Daoy (cell line): Measurements from ENCODE around the gene ADAMTS7. TPM values are rescaled to one million over a fixed set of nuclear protein-coding genes. Genes with fewer than 3 reads are reported as not detected.
"Not testable (repeated sequence)": the region's sequence is repeated elsewhere in the genome, so short reads cannot be mapped to it uniquely, and the experiment has no call there.

Experiments used
- DNase-seq: peaks from one replicate; pipeline ENCODE4 v3.0.0-alpha.2; 2015; ENCODE audit warnings: low read depth
- total RNA-seq: library from RNA; depleted of rRNA; stranded (reverse); fragments of >200 nt; shearing (Covaris generic); gene quantifications from 2 replicates; pipeline ENCODE4 v1.2.3, GENCODE V29; 2014; rRNA removed

ADAMTS7 gene, protein sequence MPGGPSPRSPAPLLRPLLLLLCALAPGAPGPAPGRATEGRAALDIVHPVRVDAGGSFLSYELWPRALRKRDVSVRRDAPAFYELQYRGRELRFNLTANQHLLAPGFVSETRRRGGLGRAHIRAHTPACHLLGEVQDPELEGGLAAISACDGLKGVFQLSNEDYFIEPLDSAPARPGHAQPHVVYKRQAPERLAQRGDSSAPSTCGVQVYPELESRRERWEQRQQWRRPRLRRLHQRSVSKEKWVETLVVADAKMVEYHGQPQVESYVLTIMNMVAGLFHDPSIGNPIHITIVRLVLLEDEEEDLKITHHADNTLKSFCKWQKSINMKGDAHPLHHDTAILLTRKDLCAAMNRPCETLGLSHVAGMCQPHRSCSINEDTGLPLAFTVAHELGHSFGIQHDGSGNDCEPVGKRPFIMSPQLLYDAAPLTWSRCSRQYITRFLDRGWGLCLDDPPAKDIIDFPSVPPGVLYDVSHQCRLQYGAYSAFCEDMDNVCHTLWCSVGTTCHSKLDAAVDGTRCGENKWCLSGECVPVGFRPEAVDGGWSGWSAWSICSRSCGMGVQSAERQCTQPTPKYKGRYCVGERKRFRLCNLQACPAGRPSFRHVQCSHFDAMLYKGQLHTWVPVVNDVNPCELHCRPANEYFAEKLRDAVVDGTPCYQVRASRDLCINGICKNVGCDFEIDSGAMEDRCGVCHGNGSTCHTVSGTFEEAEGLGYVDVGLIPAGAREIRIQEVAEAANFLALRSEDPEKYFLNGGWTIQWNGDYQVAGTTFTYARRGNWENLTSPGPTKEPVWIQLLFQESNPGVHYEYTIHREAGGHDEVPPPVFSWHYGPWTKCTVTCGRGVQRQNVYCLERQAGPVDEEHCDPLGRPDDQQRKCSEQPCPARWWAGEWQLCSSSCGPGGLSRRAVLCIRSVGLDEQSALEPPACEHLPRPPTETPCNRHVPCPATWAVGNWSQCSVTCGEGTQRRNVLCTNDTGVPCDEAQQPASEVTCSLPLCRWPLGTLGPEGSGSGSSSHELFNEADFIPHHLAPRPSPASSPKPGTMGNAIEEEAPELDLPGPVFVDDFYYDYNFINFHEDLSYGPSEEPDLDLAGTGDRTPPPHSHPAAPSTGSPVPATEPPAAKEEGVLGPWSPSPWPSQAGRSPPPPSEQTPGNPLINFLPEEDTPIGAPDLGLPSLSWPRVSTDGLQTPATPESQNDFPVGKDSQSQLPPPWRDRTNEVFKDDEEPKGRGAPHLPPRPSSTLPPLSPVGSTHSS (N-terminal part only)
- total RNA-seq, result 1.1 and 1.8 TPM in 2 replicates

DNA sequence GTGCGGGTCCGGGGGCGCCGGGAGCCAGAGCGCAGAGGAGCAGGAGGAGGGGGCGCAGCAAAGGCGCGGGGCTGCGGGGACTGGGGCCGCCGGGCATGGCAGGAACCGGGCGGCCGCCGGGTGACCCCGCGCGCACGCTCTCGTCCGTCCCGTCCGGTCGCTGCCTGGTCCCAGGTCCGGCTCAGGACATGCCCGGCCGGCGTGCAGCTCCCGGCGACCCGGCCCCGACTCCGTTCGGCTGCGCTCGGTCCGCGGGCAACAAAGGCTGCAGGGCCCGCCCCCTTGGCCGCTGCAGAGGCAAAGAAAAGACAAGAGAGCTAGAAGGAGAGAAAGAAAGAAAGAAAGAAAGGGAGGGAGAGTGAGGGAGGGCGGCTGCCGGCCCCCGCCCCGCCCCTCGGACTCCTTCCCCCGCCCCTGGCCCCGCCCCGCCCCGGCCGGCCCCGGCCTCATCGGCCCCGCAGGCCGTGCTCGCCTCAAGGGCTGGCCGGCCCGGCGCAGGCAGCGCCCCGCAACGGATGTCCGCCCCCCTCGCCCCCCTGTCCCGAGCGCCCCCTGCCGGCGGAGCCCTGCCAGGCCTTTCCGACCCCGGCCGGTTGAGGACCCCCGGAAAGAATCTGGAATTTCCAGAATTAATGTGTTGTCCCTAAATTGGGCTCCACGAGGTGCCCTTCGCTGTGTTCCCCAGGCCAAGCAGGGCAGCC is at the start of gene ADAMTS7:
ADAMTS7 (minus strand) TSS at position 341 of the 701 bp plus-strand sequence; CDS start at position 97, 244 bp downstream.
- DNase-seq, result peak; percentile 85

DNA sequence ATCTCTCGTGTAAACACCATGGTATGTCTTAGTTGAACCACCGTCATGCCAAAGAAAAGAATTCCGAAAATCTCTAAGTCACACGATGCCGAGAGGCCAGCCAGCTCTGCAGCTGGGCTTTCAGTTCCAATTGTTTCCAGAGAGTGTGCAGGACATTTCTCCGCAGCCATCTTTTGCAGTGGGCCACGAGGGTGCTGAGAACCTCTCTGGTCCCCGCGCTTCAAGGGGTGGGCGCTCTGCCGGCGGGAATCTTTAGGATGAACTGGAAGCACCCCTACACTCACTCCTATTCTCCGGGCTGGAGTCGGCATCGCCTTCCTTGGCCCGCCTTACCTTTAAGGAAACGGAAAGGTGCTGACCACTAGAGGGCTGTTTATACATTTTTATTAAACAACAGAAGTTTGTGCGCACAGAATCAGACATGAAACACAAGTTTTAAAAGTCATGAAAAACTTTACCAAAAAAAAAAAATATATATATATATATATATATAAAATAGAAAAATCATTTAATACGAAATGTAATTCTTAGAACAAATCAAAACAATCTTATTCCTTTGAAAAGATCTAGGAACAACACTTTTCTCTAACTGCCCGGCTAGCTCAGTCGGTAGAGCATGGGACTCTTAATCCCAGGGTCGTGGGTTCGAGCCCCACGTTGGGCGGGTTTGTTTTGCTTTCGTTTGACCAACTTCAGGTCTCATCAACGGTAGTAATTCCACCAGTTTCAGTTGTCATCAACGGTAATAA is 48.9 kb upstream of the ADAMTS7 start:
- DNase-seq, result peak; percentile 82

DNA sequence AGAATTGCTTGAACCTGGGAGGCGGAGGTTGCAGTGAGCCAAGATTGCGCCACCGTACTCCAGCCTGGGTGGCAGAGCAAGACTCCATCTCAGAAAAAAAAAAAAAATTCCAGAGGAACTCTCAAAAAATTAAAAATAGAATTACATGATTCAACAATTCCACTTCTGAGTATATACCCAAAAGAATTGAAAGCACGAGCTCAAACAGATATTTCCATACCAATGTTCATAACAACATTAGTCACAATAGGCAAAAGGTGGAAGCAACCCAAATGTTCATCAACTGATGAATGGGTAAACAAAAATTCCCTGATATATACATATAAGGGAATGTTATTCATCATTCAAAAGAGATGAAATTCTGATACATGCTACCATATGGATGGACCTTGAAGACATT is 44.5 kb upstream of the ADAMTS7 start:
- DNase-seq, result no peak

DNA sequence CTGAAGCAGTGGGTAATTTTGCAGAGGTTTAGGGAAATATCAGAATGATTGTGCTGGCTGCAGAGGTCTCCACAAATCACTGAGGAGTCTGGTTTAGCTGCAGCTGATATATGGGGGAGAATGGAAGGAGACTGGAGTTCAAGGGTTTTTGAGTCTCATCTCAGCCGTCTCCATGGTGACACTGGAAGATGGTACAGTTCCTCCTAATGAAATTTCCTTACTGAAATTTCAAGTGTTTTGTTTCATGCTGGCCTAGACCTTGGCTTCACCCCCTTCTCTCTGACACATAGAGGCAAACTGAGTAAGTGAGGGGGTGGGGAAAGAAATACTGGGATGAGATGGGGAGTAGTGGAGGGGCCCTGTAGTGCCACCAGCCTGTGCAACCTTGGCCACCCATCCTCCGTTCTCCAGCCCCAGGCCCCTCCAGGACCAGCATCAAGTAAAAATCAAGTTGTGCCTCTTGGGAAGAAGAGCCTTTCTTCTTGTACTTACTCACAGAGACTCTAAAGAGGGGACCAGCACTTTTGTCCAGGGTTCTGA is 43.6 kb upstream of the ADAMTS7 start:
- no peak for DNase-seq

DNA sequence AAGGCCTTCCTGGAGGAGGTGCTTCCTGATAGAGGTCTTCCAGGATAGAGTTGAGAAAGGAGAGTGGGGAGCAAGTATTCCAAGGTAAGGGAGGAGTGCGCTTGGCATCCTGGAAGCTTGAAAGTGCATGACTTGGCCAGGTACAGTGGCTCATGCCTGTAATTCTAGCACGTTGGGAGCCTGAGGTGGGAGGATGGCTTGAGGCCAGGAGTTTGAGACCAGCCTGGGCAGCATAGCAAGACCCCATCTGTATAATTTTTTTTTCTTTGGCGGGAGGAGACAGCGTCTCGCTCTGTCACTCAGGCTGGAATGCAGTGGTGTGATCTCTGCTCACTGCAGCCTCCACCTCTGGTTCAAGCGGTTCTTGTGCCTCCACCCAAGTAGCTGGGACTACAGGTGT is 42.2 kb upstream of the ADAMTS7 start:
- no peak for DNase-seq

DNA sequence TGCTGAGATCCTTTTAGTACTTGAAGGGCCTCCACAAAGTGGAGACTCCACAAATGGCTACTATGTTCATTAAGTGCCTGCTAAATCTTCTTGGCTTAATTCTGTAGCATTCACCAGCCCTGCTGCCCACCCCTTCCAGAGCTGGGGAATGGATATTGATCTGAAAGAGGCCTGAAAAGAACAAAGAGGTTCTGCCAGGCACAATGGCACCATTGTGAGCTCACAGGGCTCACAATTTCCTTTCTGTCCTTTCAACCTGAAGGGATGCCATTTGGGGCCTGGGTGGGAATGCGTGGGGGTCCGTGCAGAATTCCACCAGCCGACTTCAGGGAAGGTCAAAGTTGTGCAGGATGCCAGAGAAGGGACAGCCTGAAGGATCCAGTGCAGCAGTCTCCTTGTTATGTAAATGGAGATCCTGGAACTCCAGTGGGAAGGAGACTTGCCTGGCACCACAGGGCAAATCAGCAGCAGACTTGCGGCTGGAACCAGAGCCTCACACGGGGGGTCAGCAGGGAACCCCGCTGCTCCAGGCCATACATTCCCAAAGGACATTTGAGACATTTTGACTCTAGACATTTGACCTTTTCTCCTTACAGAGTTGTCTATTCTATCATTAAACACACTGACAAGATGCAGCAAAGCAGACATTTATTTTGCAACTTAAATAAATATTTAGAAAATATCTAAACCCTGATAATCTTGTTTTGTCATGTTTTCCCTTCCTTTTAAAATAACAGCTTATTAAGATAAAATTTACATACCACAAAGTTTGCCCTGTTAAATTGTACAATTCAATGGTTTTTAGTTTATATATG is 39.9 kb upstream of the ADAMTS7 start:
- no peak for DNase-seq

DNA sequence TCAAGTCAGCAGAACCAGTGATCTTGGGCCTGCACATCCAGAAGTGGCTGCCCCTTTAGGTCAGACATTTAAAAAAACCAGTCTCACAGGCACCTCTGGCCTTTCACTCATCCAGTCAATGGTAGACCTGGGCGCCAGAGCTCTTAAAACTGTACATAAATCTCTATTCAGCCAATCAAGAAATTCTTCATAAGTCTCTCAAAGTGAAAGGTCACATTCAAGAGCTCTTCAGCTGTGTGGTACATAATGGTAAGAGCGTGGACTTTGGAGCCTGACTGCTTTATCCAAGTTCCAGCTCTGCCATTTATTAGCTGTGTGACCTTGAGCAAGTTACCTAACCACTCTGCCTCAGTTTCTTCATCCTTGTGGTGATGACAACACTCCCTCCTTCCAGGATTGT is 39.1 kb upstream of the ADAMTS7 start:
- no peak for DNase-seq

DNA sequence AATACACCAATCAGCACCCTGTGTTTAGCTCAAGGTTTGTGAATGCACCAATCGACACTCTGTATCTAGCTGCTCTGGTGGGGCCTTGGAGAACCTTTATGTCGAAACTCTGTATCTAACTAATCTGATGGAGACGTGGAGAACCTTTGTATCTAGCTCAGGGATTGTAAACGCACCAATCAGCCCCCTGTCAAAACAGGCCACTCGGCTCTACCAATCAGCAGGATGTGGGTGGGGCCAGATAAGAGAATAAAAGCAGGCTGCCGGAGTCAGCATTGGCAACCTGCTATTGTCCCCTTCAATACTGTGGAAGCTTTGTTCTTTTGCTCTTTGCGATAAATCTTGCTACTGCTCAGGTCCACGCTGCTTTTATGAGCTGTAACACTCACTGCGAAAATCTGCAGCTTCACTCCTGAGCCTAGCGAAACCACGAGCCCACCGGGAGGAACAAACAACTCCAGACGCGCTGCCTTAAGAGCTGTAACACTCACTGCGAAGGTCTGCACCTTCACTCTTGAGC is 36.2 kb upstream of the ADAMTS7 start:
- DNase-seq, result not testable (repeated sequence)

DNA sequence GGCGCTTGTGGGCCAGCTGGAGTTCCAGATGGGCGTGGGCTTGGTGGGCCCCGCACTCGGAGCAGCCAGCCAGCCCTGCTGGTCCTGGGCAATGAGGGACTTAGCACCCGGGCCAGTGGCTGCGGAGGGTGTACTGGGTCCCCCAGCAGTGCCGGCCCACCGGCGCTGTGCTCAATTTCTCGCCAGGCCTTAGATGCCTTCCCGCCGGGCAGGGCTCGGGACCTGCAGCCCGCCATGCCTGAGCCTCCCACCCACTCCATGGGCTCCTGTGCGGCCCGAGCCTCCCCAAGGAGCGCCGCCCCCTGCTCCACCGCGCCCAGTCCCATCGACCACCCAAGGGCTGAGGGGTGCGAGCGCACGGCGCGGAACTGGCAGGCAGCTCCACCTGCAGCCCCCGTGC is 35.6 kb upstream of the ADAMTS7 start:
- not testable (repeated sequence) for DNase-seq

DNA sequence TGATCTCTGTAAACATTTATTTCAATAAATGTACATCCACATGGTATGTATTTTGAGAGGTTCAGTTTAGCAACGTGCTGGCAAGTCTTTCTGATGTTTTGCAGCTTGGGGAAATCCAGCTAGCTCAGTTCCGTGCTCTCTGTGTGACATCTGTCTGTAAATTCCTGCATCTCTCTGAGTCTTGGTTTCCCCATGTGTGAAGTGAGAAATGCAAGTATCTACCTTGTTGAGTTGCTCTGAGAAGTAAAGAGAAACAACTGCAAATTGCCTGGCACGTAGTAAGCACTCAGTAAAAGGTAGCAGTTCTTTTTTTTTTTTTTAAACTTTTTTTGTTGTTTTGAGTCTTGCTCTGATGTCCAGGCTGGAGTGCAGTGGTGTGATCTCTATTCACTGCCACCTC is 31.3 kb upstream of the ADAMTS7 start:
- no peak for DNase-seq

DNA sequence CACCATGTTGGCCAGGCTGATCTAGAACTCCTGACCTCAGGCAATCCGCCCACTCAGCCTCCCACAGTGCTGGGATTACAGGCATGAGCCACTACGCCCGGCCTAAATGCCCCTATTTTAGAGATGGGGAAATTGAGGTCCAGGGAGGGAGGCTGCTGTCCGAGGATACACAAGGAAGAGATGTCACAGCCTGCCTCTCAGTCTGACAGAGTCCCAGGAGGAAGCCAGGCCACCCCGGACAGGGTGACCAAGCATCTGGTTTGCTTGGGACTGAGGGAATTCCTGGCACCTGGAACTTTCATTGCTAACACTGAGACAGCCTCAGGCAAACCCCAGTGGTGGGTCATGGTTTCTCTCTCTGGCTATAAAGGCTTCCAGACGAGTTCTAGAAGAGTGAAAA is 30.6 kb upstream of the ADAMTS7 start:
- no peak for DNase-seq

DNA sequence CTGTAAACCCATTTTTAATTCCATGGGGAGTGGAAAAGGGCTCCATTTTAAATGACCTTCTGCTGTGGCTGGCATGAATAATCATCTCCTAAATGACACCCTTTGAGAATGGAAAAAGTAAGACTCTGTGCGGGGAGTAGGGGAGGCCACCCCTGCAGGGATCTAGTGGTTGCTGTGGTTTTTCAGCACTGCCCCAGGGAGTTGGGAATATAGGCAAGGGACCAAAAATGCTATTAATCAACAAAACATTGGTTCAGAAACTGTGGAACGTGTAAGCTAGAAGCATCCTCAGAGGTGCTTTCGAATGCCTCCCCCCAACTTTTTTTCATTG is 30.1 kb upstream of the ADAMTS7 start:
- no peak for DNase-seq

DNA sequence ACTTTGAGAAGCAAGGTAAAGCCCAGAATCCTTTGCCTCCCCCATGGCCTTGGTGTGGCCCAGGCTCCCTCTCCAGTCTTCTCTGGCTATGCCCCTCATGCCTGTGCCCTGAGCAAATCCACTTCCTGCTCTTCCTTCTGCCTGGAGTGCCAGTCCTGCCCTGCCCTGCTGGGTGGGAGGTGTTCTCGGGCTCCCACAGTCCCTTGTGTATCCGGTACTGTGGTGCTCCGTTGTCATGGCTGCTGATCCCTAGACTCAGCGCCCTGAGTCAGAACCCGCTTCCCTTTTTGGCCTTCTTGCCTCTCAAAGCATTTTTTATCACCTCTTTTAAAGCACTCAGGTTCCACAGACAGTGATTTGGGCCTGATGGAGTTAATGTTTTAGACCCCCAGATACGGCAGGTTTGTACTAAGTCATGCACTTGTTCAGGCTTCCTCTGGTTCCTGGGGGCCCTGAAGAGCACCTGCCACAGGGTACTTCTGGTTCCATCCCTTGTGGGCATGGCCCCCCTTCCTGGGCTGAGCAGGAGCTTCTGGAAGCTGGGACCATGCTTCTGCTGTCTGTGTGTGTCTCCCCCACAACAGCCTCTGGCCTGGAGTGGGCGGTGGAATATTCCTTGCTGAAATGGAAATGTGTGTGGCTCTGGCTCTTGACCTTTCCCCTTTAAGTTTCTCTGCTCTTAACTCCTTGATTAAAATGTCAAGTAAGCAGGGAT is 29.6 kb upstream of the ADAMTS7 start:
- DNase-seq, result peak; percentile 81

DNA sequence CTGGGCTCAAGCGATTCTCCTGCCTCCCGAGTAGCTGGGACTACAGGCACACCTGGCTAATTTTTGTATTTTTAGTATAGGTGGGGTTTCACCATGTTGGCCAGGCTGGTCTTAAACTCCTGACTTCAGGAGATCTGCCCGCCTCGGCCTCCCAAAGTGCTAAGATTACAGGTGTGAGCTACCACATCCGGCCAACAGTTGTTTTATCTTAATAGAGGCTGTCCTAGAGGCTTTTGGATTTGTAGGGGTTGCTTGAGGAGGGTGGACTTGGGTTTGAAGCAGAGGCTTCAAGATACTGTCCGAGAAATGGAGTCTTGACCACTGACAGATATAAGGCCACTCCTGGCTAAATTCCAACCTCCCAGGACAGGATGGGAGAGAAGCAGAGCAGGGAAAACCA is 27.9 kb upstream of the ADAMTS7 start:
- not testable (repeated sequence) for DNase-seq

DNA sequence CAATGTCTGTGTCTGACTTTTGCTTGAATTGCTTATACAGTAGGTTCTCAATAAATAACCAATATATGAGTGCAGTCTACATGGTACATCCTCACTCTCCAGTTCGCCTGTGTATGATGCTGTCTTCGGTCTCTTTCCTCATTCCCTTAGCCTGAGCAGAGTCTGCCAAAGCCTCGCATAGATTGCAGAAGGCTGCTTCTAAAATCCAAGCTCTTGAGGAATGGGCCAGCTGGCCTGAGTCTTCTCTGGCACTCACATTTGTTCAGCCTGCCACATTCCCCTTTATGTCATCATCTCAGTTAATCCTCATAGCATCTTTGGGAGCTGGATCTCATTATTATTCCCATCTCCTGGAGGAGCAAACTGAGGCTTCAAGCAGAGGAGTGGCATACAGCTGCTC is 27.2 kb upstream of the ADAMTS7 start:
- DNase-seq, result no peak

DNA sequence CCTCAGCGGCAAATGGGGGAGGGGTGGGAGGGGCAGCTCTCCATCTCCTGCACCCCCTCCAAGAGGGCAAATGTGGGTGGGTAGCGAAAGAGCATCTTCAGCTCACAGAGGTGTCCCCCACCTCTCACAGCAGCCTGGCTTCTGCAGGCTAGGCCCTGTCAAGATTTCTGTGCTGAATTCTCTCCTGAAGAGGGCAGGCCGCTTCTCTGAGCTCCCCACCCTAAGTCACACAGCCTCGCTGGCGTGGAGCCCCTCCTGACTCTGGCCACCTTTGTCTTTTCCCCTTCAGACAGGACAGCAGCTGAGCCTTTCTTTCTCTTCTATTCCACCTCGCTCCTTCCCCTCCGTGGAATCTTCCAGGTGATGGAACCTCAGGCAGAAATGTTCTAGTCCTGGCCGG is 26.3 kb upstream of the ADAMTS7 start:
- DNase-seq, result no peak

DNA sequence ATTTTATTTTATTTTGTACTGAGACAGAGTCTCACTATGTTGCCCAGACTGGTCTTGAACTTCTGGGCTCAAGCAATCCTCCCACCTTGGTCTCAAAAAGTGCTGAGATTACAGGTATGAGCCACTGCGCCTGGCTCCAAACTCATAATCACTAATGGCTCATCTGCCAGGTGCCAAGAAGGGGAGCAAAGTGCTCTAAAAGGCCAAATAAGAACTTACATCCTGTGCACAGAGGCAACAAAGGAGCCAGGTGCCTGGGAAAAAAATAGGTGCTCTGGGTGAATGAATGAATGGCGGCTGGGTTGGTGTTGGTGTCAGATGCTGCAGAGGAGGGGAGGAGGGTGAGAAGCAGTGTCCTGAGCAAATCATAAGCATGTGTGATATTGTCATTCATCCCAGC is 25.9 kb upstream of the ADAMTS7 start:
- DNase-seq, result no peak

DNA sequence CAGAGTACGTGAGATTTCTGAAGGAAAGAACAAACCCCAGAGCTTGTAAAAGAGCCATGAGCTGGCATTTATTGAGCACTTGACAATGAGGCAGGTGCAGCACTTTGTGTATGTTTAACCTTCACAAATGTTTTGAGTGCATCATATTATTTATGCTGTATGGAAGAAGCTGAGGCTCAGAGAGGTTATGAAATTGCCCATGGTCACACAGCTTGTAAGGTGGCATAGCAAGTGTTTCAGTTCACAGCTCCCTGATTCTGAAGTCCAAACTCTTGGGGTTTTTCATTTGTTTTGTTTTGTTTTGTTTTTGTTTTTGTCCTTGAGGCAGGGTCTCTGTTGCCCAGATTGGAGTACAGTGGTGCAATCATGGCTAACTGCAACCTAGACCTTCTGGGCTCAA is 25.1 kb upstream of the ADAMTS7 start:
- DNase-seq, result no peak
